Colonic mucosa (tissue), 4 donors: ENCODE data around the gene PTCD1. TPM values are rescaled to one million over a fixed set of nuclear protein-coding genes. Genes with fewer than 3 reads are reported as not detected.

Source experiments
- DNase-seq: peaks from one replicate; pipeline ENCODE4 v3.0.0-alpha.2; 2020
- H3K27ac ChIP-seq: fragments of 200-600 bp; one replicate; pipeline ENCODE4 v1.8.0; 2021
- H3K27me3 ChIP-seq: fragments of 200-600 bp; one replicate; pipeline ENCODE4 v1.8.0; 2021
- H3K36me3 ChIP-seq: fragments of 200-600 bp; one replicate; pipeline ENCODE4 v1.8.0; 2021
- H3K4me1 ChIP-seq: fragments of 200-600 bp; one replicate; pipeline ENCODE4 v1.8.0; 2021; ENCODE audit warnings: mild to moderate bottlenecking
- H3K4me3 ChIP-seq: fragments of 200-600 bp; one replicate; pipeline ENCODE4 v1.8.0; 2021
- H3K9ac ChIP-seq, 2 donors: one replicate each; pipeline ENCODE4 v1.7.0; 2013; ENCODE audit warnings: control low read depth in 2 of 2, low read depth in 2 of 2, low read length in 2 of 2
- H3K9me3 ChIP-seq: fragments of 200-600 bp; one replicate; pipeline ENCODE4 v1.8.0; 2021
- CTCF ChIP-seq: fragments of 200-600 bp; IDR thresholded peaks from one replicate; pipeline ENCODE4 v1.8.0; 2022; ENCODE audit warnings: antibody characterized with exemption, mild to moderate bottlenecking
- intact Hi-C: fragments of 100-400 bp; cut with DNase I; formaldehyde crosslinking; loops from one replicate; pipeline ENCODE4 v1.14.1; 2022
- total RNA-seq, 2 donors: library from RNA; stranded (reverse); fragmentation: NEBNext Ultra II Directional in 1 of 2; extraction: Animal tissue kit (Norgen Biotek cat#: 25700) in 1 of 2; gene quantifications; one replicate each; pipeline ENCODE4 v1.2.1, GENCODE V29; 2021
- donor health status: healthy.
- donor health status: DM: no; HTN: no; CAD: no.
- donor health status: DM: no; HTN: no; CAD: no.

The PTCD1 gene
- total RNA-seq, 2 donors from 2014 or later: 4.5 to 7.6 TPM

DNA sequence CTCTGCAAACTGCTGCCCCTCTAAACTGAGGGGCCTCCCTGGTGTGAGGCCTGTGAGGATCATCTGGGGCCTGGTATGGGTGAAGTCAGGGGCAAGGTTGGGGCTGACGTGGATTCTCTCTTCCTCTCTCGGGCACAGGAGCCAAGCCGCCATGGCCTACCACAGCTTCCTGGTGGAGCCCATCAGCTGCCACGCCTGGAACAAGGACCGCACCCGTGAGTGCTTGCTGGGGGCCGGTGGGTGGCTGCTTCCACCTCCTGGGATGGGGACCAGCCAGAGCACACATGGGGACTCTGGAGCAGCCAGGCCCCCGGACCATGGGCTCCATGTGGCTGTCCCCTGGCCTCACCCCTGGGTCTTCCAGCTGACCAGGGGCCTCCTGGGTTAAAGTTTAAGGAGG, 53.0 kb downstream of the PTCD1 start:
- TF ChIP-seq CTCF: no peak
- Histone ChIP-seq H3K36me3 (no peaks in the 10 kb centered on the region), H3K27ac (no peak overlapping the region), H3K4me3 (no peak overlapping the region), H3K27me3 (no peaks in the 10 kb centered on the region), H3K4me1 (no peaks in the 10 kb centered on the region), H3K9me3 (no peaks in the 10 kb centered on the region), H3K9ac (no peak overlapping the region)
- DNase-seq: no peak
- intact Hi-C loops: no loop called here

- Histone ChIP-seq H3K27ac (no peak overlapping the region), H3K9me3 (no peaks in the 10 kb centered on the region), H3K4me3 (no peak overlapping the region), H3K27me3 (no peaks in the 10 kb centered on the region), H3K36me3 (no peaks in the 10 kb centered on the region), H3K9ac (no peak overlapping the region), H3K4me1 (peaks cover under 1% of the 10 kb centered on the region)
- DNase-seq: no peak
- intact Hi-C loops: no loop called here
- no peak for TF ChIP-seq CTCF
These were observed 54.1 kb downstream of the PTCD1 start for GRCh38 chr7:99384523-99384922.

DNA sequence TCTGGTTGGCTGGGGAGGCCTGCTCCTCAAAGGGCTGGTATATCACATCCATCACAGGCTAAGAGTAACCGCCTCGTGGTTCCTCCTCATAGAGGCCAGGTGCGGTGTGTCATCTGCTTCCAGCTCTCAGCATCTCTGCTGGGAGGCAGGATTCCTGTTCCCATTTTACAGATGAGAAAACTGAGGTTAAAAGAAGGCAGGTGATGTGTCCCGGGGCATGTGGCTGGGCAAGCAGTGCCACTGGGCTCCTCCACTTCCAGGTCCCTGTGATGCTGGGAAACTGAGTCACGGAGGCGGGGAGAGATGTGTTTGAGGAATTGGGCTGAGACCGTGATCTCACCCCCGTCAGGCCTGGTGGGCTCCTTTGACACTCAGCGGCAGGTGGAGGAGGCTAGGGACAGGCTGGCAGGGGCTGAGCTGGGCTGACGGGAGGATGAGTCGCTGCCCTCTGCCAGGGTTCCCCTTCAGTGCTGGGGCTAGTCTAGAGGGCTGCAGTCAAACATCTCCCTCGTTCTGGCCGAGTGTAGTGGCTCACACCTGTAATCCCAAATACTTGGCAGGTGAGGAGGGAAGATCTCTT, 54.7 kb downstream of the PTCD1 start:
- H3K36me3 ChIP-seq: no peaks in the 10 kb centered on the region

DNA sequence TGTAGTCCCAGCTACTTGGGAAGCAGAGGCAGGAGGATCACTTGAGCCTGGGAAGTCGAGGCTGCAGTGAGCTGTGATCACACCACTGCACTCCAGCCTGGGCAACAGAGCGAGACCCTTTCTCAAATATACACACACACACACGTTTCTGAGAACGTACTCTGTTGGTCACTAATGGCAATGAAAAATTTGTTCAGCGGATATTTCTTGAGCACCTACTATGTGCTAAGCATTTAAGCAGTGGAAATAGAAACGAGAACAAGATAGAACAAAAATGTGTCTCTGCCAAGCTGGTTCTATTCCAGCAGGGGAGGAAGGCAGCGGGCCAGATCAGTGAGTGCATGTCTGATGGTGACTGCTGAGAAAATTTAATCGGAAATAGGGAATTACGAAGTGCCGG, 55.4 kb downstream of the PTCD1 start:
- H3K4me3 ChIP-seq: no peak overlapping the region
- H3K27ac ChIP-seq: no peak overlapping the region
- no peaks in the 10 kb centered on the region for H3K27me3 ChIP-seq
- no peak for DNase-seq
- TF ChIP-seq CTCF: no peak
- H3K9ac ChIP-seq: no peak overlapping the region
- peaks cover 6% of the 10 kb centered on the region for H3K4me1 ChIP-seq
- intact Hi-C loops: no loop called here
- H3K36me3 ChIP-seq: no peaks in the 10 kb centered on the region
- H3K9me3 ChIP-seq: no peaks in the 10 kb centered on the region

More for the DNA sequence above, 54.7 kb downstream of the PTCD1 start:
- intact Hi-C loops: no loop called here
- Histone ChIP-seq H3K27ac (no peak overlapping the region), H3K9ac (no peak overlapping the region), H3K4me1 (peaks cover 6% of the 10 kb centered on the region), H3K9me3 (no peaks in the 10 kb centered on the region), H3K4me3 (no peak overlapping the region), H3K27me3 (no peaks in the 10 kb centered on the region)
- no peak for TF ChIP-seq CTCF
- DNase-seq: no peak

- Histone ChIP-seq H3K36me3 (no peaks in the 10 kb centered on the region), H3K27me3 (no peaks in the 10 kb centered on the region), H3K27ac (no peak overlapping the region), H3K9ac (no peak overlapping the region), H3K4me3 (no peak overlapping the region), H3K4me1 (peaks cover 6% of the 10 kb centered on the region), H3K9me3 (no peaks in the 10 kb centered on the region)
- no peak for TF ChIP-seq CTCF
- intact Hi-C loops: no loop called here
- DNase-seq: no peak
These were observed 56.9 kb downstream of the PTCD1 start for GRCh38 chr7:99381664-99382075.
